NCI-H2196 (cell line): ENCODE measurements around the gene POMT2.
"Not testable (repeated sequence)": the region's sequence is repeated elsewhere in the genome, so short reads cannot be mapped to it uniquely, and the experiment has no call there.

ENCODE experiments used
- DNase-seq: peaks from one replicate; lab custom pipeline; 2025; ENCODE audit not compliant: unreplicated experiment; lab: John Stamatoyannopoulos, UW

The POMT2 gene

GRCh38 chr14:77320238-77320935, at the start of gene POMT2:
Gene POMT2 (minus strand): TSS chr14:77320883. CDS start chr14:77320681, 202 bp downstream.
- DNase-seq: peak; percentile 94

GRCh38 chr14:77369285-77369684, 48.6 kb upstream of the POMT2 start:
- DNase-seq: no peak

GRCh38 chr14:77364146-77364545, 43.5 kb upstream of the POMT2 start:
- no peak for DNase-seq

- no peak for DNase-seq
These were observed 38.9 kb upstream of the POMT2 start for GRCh38 chr14:77359626-77360025.

- no peak for DNase-seq
These were observed 36.2 kb upstream of the POMT2 start for GRCh38 chr14:77356899-77357298.

GRCh38 chr14:77355811-77356210, 35.1 kb upstream of the POMT2 start:
- no peak for DNase-seq

GRCh38 chr14:77353469-77354141, 32.9 kb upstream of the POMT2 start:
- DNase-seq: no peak

- no peak for DNase-seq
These were observed 27.1 kb upstream of the POMT2 start for GRCh38 chr14:77347751-77348150.

- DNase-seq: no peak
These were observed 25.8 kb upstream of the POMT2 start for GRCh38 chr14:77346495-77346894.

- DNase-seq: no peak
These were observed 23.8 kb upstream of the POMT2 start for GRCh38 chr14:77344377-77344996.

GRCh38 chr14:77343662-77344061, 23.0 kb upstream of the POMT2 start:
- DNase-seq: no peak

GRCh38 chr14:77342726-77343397, 22.2 kb upstream of the POMT2 start:
- peak; percentile 37 for DNase-seq

GRCh38 chr14:77340389-77340788, 19.7 kb upstream of the POMT2 start:
- DNase-seq: no peak

- DNase-seq: no peak
These were observed 18.7 kb upstream of the POMT2 start for GRCh38 chr14:77339407-77339806.

- no peak for DNase-seq
These were observed 17.6 kb upstream of the POMT2 start for GRCh38 chr14:77338302-77338701.

GRCh38 chr14:77337880-77338279, 17.2 kb upstream of the POMT2 start:
- DNase-seq: no peak

GRCh38 chr14:77337255-77337654, 16.6 kb upstream of the POMT2 start:
- not testable (repeated sequence) for DNase-seq

GRCh38 chr14:77335576-77335975, 14.9 kb upstream of the POMT2 start:
- no peak for DNase-seq

GRCh38 chr14:77329872-77330271, 9.2 kb upstream of the POMT2 start:
- DNase-seq: no peak

GRCh38 chr14:77327111-77327510, 6.4 kb upstream of the POMT2 start:
- DNase-seq: no peak

- no peak for DNase-seq
These were observed 5.0 kb upstream of the POMT2 start for GRCh38 chr14:77325746-77326094.
